GM21619 (cell line): ENCODE results near the gene APC.
"Not testable (repeated sequence)": the region's sequence is repeated elsewhere in the genome, so short reads cannot be mapped to it uniquely, and the experiment has no call there.

ENCODE experiments used
- ATAC-seq: cut with Tn5 transposase; IDR thresholded peaks from one replicate; pipeline ENCODE4 v1.9.1; 2021; ENCODE audit not compliant: unreplicated experiment

APC gene

DNA sequence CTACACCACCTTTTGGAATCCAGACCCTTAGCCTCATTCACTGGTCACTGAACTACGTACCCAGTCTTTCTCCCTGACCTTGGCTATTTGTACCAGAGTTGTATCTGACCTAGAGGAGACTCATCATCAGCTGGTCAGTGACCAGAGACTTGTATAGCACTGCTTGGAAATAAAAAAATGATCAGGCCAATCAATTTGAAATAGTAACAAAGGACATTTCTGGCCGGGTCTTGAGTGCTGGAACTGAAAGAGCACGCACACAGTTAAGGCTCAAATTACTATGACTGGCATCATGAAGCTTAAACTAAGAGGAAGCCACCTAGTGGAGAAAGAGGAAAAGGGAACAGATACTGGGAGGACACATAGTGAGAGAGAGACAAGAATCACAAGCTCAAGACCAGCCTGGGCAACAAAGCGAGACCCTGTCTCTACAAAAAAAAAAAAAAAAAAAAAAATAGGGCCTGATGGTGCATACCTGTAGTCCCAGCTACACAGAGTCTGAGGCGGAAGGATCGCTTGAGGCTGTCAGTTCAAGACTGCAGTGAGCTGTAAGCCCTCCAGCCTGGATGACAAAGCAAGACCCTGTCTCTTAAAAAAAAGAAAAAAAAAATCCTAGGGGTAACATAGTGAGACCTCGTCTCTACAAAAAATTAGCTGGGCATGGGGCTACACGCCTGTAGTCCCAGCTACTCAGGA lies 110.6 kb downstream of the APC start:
- peak; percentile 99 for ATAC-seq

- no peak for ATAC-seq
Measured at GRCh38 chr5:112849912-112850311, 112.2 kb downstream of the APC start.

DNA sequence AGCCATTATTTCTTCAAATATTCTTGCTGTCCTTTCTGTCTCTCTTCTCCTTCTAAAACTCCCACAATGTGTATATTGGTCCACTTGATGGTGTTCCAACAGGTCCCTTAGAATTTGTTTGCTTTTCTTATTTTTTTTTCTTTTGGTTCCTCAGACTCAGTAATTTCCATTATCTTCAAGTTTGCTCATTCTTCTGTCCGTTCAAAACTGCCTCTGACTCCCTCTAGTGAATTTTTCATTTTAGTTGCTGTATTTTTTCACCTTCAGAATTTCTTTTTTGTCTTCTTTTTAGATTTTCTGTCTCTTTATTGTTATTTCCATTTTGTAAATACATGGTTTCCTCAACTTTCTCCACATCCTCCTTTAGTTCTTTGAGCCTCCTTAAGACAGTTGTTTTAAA lies 117.0 kb downstream of the APC start:
- ATAC-seq, result no peak

GRCh38 chr5:112857866-112858265 lies 120.2 kb downstream of the APC start:
- ATAC-seq, result no peak

DNA sequence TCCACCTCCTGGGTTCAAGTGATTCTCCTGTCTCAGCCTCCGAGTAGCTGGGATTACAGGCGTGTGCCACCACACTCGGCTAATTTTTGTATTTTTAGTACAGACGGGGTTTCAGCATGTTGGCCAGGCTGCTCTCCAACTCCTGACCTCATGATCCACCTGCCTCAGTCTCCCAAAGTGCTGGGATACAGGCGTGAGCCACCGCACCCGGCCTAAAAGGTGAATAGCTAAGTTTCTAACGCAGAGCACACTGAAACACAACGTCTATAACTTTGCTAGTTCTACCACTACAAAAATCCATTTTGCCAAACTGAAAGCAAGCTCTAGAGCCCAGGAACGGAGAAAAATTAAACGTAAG lies 122.9 kb downstream of the APC start:
- not testable (repeated sequence) for ATAC-seq

GRCh38 chr5:112860929-112861637 lies 123.4 kb downstream of the APC start, which contains the start of gene SRP19:
Gene SRP19, plus strand, starts transcription at chr5:112861287. Its CDS starts 90 bp downstream, at chr5:112861377.
- ATAC-seq, result peak; percentile 98

- ATAC-seq, result no peak
Measured at GRCh38 chr5:112861638-112861985, 123.9 kb downstream of the APC start.

- ATAC-seq, result no peak
Measured at GRCh38 chr5:112862085-112862484, 124.4 kb downstream of the APC start.

GRCh38 chr5:112863549-112863948 lies 125.9 kb downstream of the APC start:
- no peak for ATAC-seq

GRCh38 chr5:112865128-112865527 lies 127.4 kb downstream of the APC start:
- ATAC-seq, result no peak

- ATAC-seq, result no peak
Measured at GRCh38 chr5:112866739-112867138, 129.1 kb downstream of the APC start.

DNA sequence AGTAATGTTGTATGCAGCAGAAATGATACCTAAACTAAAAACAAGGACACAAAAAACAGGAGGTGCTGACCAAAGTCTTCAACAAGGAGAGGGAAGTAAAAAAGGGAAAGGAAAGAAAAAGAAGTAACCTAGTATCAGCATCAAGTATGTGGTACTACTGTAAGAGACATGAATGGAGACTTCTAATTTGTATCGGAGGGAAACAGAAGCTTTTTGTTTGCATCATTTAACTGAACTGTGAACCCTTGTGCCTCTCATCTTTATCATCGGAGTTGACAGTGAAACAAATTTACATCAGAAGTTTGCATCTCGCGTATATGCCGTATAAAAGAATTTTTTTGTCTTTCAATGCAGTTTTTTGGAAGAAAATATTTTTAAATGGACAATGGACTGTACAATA lies 129.7 kb downstream of the APC start:
- ATAC-seq, result no peak

DNA sequence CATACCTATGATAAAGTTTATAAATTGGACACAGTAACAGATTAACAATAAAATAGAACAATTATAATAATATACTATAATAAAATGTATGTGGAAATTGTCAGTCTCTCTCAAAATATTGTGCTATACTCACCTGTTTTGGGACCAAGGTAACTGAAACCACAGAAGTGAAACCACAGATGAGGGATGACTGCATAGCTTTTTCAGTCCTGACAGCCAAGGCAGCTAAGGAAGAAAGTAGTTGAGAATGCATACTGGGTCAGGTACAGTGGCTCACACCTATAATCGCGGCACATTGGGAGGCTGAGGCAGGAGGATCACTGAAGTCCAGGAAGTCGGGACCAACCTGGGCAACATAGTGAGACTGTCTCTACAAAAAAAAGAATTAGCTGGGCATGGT lies 132.3 kb downstream of the APC start:
- peak; percentile 73 for ATAC-seq

GRCh38 chr5:112870966-112871365 lies 133.3 kb downstream of the APC start:
- no peak for ATAC-seq

DNA sequence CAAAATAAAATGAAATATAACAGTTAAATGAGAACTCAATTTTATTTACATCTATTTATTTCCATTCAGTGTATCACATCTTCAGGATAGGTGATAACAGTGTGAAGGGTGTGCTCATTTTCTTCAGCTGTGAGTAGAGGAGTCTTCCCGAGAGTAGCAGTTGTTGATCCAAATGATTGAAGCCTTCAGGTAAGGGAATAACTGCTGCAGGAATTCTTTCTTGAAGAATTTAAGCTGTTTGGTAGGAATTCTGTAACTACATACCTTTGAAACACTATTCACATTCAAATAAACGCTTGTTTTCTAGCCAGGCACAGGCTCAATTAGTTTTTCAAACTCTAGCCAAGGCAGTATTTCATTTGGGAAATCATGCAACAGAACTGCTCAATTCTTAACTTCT lies 138.7 kb downstream of the APC start:
- no peak for ATAC-seq

- ATAC-seq, result no peak
Measured at GRCh38 chr5:112878101-112878500, 140.4 kb downstream of the APC start.

DNA sequence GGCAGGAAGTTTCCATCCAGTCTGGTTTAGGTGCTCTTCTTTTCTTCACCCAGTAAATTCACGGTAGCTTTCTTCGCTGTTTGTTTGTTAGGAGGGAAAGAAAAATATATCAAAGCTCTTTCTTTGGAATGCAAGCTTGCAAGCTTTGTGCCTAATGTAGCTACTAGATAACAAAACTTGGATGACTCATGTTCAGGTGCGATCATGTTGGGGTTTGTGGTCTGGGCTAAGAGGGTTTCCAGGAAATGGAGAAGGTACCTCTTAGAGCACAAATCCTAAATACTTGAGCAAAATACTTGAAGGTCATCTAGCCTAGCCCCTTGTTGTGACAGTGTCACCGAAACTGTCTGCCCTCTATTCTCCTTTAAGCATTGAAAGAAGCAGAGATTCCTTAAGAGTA lies 141.1 kb downstream of the APC start:
- no peak for ATAC-seq

DNA sequence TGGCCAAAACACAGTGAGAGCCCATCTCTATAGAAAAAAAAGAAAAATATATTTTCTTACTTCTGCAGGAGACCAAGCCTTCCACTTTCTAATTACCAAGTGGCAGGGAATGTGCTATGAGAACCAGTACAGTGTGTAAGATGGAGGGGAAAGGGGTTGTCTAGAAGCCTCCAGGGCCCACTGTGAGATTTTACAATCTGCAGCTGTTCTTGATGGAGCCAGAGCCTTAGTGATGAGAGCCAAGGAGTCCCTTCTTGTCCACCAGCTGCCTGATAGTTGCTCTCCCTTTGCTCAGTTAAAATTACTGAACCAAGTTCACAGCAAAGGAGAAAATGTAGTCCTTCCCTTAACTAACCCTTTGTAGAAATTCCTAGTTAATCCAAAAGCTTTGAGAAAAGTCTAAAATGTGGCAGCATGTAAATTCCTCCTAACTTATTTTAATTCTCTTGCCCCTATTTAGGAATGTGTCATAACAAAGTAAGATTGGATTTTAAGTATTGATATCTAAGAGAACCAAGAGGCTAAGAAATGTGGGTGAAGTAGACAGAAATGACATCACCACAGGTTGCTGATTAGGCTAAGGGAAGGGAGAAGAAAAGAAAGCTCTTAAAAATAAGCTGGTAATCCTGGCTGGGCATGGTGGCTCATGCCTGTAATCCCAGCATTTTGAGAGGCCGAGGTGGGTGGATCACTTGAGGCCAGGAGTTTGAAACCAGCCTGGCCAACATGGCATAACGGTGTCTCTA lies 142.7 kb downstream of the APC start:
- no peak for ATAC-seq

GRCh38 chr5:112883192-112883591 lies 145.5 kb downstream of the APC start:
- ATAC-seq, result no peak

DNA sequence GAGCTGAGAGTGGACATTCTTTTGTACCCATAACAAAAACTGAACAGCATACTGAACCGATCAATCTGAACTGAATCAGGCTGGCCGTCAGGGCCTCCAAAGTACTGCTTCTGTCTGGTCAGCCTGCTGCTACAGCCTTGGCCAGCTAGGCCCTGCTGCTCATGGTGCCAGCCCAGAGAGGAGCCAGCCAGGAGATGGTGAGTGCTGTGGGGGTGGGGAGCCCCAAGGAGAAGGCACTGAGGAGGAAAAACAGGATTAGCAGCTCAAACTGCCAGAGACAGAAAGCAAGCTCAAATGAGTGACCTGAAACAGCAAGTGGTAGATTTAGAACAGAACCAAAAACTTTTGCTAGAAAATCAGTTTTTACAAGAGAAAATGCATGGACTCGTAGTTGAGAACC lies 147.3 kb downstream of the APC start:
- ATAC-seq, result no peak

GRCh38 chr5:112886975-112887374 lies 149.3 kb downstream of the APC start:
- ATAC-seq, result no peak

GRCh38 chr5:112892066-112892465 lies 154.4 kb downstream of the APC start:
- not testable (repeated sequence) for ATAC-seq
